HG03095 (cell line): ENCODE measurements around the gene PARD3B.
"Not testable (repeated sequence)": the region's sequence is repeated elsewhere in the genome, so short reads cannot be mapped to it uniquely, and the experiment has no call there.

Experiments used
- ATAC-seq: cut with Tn5 transposase; IDR thresholded peaks from one replicate; pipeline ENCODE4 v1.9.1; 2021; ENCODE audit warnings: moderate library complexity; ENCODE audit not compliant: unreplicated experiment

PARD3B gene

GRCh38 chr2:205217004-205217403 is 671.7 kb downstream of the PARD3B start:
- ATAC-seq = no peak

DNA sequence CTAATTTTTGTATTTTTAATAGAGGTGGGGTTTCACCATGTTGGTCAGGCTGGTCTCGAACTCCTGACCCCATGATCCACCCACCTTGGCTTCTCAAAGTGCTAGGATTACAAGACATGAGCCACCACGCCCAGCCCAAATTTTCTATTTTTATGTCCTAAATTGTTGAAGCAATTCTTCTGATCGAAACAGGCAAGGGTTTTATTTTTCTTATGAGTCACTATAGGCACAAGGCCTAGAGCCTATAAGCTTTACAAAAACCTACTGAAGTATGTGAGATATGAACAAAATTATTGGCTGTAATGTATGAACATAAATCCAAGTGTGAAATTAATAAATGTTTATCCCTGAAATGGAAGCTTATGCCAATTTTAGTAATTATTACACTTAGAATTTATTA is 672.8 kb downstream of the PARD3B start:
- ATAC-seq = no peak

DNA sequence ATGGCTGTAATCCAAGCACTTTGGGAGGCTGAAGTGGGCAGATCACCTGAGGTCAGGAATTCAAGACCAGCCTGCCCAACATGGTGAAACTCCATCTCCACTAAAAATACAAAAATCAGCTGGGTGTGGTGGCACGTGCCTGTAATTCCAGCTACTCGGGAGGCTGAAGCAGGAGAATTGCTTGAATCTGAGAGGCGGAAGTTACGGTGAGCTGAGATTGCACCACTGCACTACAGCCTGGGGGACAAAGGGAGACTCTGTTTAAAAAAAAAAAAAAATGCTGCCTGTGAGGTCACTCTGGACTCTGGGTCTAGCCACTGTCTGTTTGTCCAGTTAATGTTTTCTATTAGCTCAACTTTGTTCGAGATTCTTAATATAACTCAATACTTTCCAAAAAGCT is 673.5 kb downstream of the PARD3B start:
- not testable (repeated sequence) for ATAC-seq

DNA sequence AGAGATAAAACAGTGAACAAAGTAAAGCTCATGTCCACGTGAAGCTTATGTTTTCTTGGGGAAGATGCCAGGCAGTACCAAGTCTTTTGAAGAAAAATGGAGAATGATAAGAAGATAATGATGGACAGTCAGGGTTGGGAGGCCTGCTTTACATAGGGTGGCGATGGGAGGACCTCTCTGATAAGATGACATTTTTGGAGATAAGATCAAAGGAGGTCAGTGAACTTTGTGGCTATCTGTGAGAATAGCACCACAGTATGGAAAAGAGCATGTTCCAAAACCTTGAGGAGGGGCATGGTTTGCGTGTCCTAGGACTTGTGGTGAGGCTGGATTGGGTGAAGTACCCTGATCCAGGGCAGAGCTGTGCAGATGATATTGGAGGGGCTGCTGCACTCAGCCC is 675.3 kb downstream of the PARD3B start:
- no peak for ATAC-seq

GRCh38 chr2:205232086-205232485 is 686.8 kb downstream of the PARD3B start:
- no peak for ATAC-seq

DNA sequence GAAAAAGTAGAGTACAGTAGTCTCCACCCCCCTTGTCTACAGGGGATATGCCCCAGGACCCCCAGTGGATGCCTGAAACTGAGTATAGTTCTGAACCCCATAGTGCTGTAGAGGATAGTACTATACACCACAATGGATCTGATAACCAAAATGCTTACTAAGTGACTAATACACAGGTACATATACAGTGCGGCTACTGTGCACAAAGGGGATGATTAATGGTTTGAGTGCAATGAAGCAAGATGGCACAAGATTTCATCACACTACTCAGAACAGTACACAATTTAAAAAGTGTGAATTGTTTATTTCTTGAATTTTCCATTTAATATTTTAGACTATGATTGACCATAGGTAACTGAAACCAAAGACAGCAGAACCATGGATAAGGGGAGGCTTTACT is 690.2 kb downstream of the PARD3B start:
- no peak for ATAC-seq

DNA sequence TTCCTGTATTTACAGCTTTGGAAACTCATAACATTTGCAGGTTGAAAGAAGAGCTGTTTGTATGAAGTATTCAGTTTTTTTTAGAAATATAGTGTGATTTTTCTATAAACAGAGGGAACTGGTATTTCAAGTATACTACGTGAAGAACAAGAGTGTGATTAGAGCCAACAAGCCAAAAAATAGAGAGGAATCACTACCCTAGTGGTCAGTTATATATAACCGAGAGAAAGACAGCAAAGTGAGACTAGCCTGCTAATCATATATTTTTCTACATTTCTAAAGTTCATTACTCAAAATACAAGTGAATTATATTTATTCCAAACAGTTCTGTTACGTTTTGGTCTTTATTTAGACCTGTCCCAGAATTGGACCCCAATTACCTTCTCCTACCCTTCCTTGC is 692.2 kb downstream of the PARD3B start:
- no peak for ATAC-seq

- no peak for ATAC-seq
These were observed 699.7 kb downstream of the PARD3B start for GRCh38 chr2:205245001-205245400.

GRCh38 chr2:205245652-205246051 is 700.4 kb downstream of the PARD3B start:
- ATAC-seq = no peak

DNA sequence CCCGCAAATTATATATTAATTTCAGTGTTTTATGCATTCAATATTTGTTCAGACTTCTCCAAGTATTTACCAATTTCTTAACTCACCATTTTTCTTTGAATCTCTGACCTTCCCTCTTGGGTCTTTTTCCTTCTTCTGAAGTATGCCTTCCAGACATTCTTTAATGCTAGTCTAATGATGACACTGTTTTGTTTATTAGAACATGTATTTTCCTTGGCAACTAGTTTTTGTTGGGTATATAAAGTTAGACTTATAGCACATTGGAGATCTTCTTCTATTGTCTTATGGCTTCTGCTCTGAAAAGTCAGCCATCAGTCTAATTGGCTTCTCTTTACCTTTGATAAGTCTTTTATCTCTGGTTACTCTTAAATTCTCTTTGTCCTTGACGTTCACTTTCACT is 713.8 kb downstream of the PARD3B start:
- ATAC-seq = no peak

DNA sequence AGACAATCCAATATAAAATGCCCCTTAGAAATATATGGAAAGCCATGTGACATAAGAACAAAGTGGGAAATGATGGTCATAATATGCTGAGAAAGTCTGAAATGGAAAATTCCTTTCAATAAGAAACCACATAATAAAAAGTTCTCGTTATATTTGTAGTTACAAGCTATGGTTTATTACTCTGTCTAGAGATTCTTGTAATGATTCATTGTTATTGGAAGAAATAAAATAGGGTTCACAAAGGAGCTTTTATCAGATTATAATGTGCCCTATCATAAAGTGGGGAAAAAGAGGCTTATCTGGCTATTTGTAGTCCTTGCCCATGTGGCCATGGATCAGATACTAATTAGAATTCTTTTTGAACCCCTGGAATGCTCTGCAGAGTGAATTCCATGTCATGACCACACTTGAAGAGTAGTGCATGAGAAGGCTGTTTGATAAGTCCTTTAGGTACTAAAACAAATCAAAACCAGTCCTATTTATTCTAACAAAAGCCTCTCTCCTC is 716.3 kb downstream of the PARD3B start:
- no peak for ATAC-seq

GRCh38 chr2:205267323-205267722 is 722.0 kb downstream of the PARD3B start:
- ATAC-seq = no peak

- ATAC-seq = no peak
These were observed 725.4 kb downstream of the PARD3B start for GRCh38 chr2:205270689-205271088.

DNA sequence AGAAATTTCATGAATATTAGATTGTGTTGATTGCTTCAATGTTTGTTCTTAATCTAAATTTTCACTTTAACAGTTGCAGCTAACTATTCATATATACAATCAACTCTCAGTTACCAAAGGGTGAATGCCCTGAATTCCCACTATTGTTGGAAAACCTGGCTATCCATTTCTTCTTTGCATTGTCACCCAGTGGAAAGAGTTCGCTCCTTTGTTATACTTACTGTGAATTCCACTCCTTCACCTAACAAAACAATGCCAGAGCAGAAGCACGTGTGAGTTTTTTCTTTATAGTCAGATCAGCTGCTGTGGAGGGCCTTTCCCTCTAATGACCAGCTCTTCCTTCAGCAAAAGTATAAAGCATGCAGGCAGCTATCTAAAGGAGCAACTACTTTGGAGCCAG is 727.9 kb downstream of the PARD3B start:
- ATAC-seq = no peak

DNA sequence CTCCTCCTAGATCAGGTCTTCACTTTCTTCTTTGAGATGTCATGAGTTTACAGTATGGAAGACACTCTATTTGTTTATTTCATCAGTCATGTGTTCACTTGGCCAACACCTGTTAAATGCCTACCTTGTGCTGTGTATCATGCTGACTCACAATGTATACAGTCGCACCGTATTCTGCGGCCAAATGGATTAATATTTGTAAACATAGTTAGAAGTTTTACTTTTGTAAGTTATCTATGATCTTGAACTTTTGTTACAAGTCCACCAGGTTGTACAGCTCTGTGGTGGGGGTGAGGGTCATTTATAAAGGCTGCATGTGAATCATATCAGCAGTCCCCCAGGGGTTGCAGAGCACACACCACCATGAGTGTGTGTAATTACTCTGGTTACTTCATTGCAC is 728.4 kb downstream of the PARD3B start:
- no peak for ATAC-seq

GRCh38 chr2:205274801-205275200 is 729.5 kb downstream of the PARD3B start:
- no peak for ATAC-seq

GRCh38 chr2:205276116-205276777 is 731.0 kb downstream of the PARD3B start:
- ATAC-seq = no peak

DNA sequence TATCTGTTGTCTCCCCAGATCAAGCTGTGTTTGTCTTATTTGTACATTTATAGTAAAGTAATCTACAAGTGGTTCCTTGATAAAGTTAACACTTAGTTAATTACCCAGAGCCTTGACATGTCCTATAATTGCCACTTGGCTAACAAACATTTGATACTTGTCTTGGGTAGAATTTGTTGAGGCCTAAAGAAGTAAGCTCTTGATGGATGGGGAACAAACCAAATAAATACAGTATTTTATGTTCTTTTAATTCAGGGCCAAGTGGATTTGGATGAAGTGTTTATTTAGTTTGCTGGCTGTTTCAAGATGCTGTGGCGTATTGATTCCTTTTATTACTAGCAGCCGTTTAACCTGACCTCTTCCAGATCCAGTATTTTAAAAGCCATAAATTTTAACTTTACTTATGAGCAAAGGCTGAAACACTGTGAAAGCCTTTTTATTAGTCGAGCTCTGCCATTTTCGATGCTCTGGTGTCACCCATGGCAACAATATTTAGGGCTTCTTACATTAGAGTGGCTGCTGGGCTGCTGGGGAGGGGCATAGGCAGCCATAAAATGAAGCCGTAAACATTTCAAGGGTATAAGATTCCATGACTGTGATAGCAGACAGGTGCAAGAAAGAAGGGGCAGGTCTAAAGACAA is 735.4 kb downstream of the PARD3B start:
- ATAC-seq = no peak

DNA sequence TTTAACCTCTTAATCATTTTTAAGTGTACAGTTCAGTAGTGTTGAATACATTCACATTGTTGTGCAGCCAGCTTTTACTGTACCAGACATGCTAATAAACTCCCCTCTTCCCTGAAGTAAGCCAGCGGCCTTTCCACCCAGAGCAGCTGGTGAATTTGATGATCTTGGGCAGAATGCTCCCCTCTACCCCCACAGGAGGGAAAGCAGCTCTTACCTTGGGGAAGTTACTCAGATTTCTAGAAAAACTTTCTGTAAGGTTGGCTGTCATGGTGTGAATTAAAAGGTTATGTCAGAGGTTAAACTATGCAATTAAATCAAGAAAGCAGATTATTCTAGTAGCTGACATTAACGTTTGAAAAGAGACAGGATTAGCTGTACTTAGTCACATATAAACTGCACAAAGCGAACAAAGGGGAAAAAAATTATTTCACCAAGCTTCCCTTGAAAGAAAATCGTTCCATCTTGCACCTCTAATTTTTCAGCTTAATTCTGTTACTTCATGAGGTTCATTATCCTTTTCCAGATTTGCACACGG is 738.5 kb downstream of the PARD3B start:
- no peak for ATAC-seq

GRCh38 chr2:205284334-205284733 is 739.1 kb downstream of the PARD3B start:
- ATAC-seq = no peak

DNA sequence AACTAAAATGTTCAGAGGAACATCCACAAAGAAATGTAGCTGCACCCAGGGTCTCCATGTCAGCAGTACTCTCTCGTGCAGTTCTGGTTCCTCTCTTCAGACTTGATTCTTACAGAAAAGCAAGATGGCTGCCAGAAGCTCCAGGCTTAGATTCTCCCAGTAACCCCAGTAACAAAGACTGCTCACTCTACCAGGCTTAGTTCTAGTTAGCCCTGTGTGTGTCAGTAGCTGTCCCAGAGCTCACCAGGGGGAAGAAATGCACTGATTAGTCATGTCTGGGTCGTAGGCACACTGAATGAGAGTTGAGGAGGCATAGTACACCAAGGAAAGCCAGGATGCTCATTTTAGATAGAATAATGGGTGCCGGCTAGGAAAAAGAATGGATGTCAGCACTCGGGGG is 742.0 kb downstream of the PARD3B start:
- no peak for ATAC-seq

DNA sequence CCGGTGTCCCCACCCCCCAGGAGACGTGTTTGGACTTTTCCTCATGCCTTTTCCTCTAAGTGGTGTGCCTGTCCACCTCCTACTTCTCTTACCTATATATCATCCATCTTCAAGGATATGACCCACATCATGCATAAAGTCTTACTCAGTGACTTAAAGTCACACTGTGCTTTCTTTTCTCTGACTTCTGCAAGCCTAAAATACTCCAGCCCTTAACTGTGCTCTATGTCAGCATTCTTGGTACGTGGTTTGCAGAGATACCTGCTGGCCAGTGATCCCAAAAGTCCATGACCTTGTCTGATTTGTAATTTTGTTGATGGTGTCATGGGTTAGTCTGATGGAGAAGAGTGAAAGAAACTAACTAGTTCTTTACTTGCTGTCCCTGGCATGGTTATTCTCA is 743.4 kb downstream of the PARD3B start:
- no peak for ATAC-seq
